Gastroesophageal sphincter (tissue), 4 donors: Measurements from ENCODE around the gene CD200R1. TPM values are rescaled to one million over a fixed set of nuclear protein-coding genes. Genes with fewer than 3 reads are reported as not detected.

ENCODE experiments used
- ATAC-seq: fragments of 150-250 bp; one replicate; pipeline ENCODE4 v1.9.1; 2016; ENCODE audit warnings: mild to moderate bottlenecking, moderate library complexity
- H3K27ac ChIP-seq, 4 donors: fragments of 200-600 bp; sonication (generic) in 3 of 4; 1 replicate in 3 of 4; 2 replicates in 1 of 4; pipeline ENCODE4 v1.5.1; 2016 to 2019
- H3K27me3 ChIP-seq: fragments of 200-600 bp; sonication (generic); one replicate; pipeline ENCODE4 v1.5.1; 2019
- H3K36me3 ChIP-seq, 2 donors: fragments of 200-600 bp; sonication (generic); one replicate each; pipeline ENCODE4 v1.5.1; 2019; ENCODE audit warnings: control low read depth in 1 of 2
- H3K4me1 ChIP-seq, 3 donors: fragments of 200-600 bp; sonication (generic); 1 replicate in 2 of 3; 2 replicates in 1 of 3; pipeline ENCODE4 v1.5.1; 2016 to 2019; ENCODE audit warnings: control low read depth in 2 of 3
- H3K4me3 ChIP-seq, 2 donors: fragments of 200-600 bp; sonication (generic); one replicate each; pipeline ENCODE4 v1.5.1; 2019; ENCODE audit warnings: mild to moderate bottlenecking in 1 of 2, moderate library complexity in 1 of 2
- H3K9me3 ChIP-seq, 3 donors: fragments of 200-600 bp; sonication (generic); one replicate each; pipeline ENCODE4 v1.5.1; 2017 to 2019; ENCODE audit warnings: control low read depth in 2 of 3
- CTCF ChIP-seq, 4 experiments: fragments of 200-600 bp in 2 of 4; fragments of 450-650 bp in 2 of 4; sonication (generic) in 1 of 4; IDR thresholded peaks; one replicate each; pipeline ENCODE4 v1.5.1; 2017 to 2019; ENCODE audit warnings: antibody characterized with exemption in 4 of 4, mild to moderate bottlenecking in 2 of 4, moderate library complexity in 2 of 4
- EP300 ChIP-seq: sonication (generic); formaldehyde crosslinking; IDR thresholded peaks from one replicate; pipeline ENCODE4 v1.6.1; 2017; ENCODE audit warnings: antibody characterized with exemption, mild to moderate bottlenecking
- POLR2A ChIP-seq, 2 donors: fragments of 450-650 bp; IDR thresholded peaks; one replicate each; pipeline ENCODE4 v1.6.1; 2017; ENCODE audit warnings: antibody characterized with exemption in 2 of 2, mild to moderate bottlenecking in 2 of 2, moderate library complexity in 1 of 2
- POLR2AphosphoS5 ChIP-seq: sonication (generic); formaldehyde crosslinking; IDR thresholded peaks from one replicate; pipeline ENCODE4 v1.6.1; 2017; ENCODE audit warnings: antibody characterized with exemption
- WGBS, 2 donors: methylation state at CpG; one replicate each; pipeline ENCODE4 v1.1.5; 2018; ENCODE audit warnings: low coverage in 1 of 2; 5-methylcytosine and 5-hydroxymethylcytosine counted together
- total RNA-seq, 4 donors: library from RNA; depleted of rRNA; stranded (reverse); fragments of >200 nt; gene quantifications; one replicate each; pipeline ENCODE4 v1.1.0, GENCODE V29; 2016

The CD200R1 gene
- total RNA-seq, 4 donors from 2014 or later: 0.78 to 4.9 (median 1.8) TPM

DNA sequence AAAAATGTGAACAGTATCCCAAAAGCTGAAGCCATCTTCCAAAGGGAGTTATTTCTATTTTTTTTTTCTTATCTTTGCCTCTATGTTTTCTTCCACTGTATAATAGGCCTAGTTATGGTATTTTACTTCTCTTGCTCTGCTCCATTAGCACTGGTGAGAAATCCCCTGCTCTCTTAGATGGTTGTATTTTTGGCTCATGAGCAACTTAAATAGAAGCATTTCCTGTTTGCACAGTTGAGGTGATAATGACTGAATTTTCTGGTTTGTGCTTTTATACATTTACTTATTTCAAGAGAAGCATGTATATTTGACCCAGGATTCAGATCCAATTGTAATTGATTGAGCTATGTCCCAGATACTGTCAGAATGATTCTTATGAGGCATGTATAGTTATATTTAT is 66.7 kb downstream of the CD200R1 start:
- peaks cover 0 to 9% (median 0%) of the 10 kb centered on the region in 3 donors for H3K9me3 ChIP-seq
- ATAC-seq: no peak
- H3K4me3 ChIP-seq: no peak overlapping the region
- no peaks in the 10 kb centered on the region for H3K36me3 ChIP-seq
- H3K27me3 ChIP-seq: no peaks in the 10 kb centered on the region
- TF ChIP-seq EP300: no peak
- TF ChIP-seq POLR2A (IDR thresholded peaks at IDR 0.05): no peak
- no peak for TF ChIP-seq POLR2AphosphoS5
- no peak for TF ChIP-seq CTCF (IDR thresholded peaks at IDR 0.05)
- no peak overlapping the region for H3K27ac ChIP-seq
- H3K4me1 ChIP-seq: no peaks in the 10 kb centered on the region

DNA sequence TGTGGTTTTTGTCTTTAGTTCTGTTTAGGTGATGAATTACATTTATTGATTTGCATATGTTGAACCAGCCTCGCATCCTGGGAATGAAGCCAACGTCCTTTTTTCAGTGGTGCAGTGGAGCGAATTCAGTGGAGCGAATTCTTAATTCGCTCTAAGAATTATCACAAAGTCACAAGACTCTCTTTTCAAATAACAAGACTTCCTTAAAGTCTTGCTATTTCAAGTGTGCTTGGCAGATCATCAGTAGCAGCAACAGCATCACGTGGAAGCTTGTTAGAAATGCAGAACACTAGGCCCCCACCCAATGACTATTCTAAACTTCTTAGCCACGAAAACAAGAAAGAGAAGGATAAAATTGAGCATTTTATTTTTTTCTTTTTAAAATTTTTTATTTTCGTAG is 70.1 kb downstream of the CD200R1 start:
- TF ChIP-seq POLR2A (IDR thresholded peaks at IDR 0.05) (no peak), POLR2AphosphoS5 (no peak), EP300 (no peak), CTCF (IDR thresholded peaks at IDR 0.05) (no peak)
- 72 to 83% methylated on average over 5 to 8 of the region's 8 CpGs for WGBS, 2 donors
- Histone ChIP-seq H3K4me1 (no peaks in the 10 kb centered on the region), H3K27me3 (no peaks in the 10 kb centered on the region), H3K4me3 (no peak overlapping the region), H3K36me3 (no peaks in the 10 kb centered on the region), H3K9me3 (peaks cover 0 to 17% (median 0%) of the 10 kb centered on the region in 3 donors), H3K27ac (no peak overlapping the region)
- no peak for ATAC-seq

DNA sequence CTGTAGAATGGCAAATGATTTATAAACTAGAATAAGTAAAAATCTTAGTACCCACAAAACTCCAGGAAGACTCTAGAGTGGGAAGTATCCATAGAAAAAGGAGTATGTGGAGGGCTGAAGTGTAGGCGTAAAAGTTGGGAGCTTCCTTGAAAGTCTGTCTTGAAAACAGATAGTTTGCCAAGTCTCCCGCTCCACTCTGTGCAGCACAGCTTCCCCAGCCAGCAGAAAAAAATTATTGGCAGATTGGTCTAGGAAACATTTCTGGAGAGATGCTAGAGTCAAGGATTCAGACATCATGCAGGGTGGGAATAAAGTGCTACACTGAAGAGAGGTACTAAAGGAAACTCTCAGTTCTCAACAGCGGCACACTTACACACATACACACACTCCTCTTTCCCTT is 74.8 kb downstream of the CD200R1 start:
- ATAC-seq: no peak
- Histone ChIP-seq H3K9me3 (peaks cover 0 to 17% (median 0%) of the 10 kb centered on the region in 3 donors), H3K4me1 (no peaks in the 10 kb centered on the region), H3K27ac (no peak overlapping the region), H3K4me3 (no peak overlapping the region), H3K36me3 (no peaks in the 10 kb centered on the region), H3K27me3 (no peaks in the 10 kb centered on the region)
- TF ChIP-seq POLR2A (IDR thresholded peaks at IDR 0.05) (no peak), EP300 (no peak), CTCF (IDR thresholded peaks at IDR 0.05) (no peak), POLR2AphosphoS5 (no peak)
- WGBS, 2 donors: 37% methylated on average over 3 of the region's 3 CpGs

DNA sequence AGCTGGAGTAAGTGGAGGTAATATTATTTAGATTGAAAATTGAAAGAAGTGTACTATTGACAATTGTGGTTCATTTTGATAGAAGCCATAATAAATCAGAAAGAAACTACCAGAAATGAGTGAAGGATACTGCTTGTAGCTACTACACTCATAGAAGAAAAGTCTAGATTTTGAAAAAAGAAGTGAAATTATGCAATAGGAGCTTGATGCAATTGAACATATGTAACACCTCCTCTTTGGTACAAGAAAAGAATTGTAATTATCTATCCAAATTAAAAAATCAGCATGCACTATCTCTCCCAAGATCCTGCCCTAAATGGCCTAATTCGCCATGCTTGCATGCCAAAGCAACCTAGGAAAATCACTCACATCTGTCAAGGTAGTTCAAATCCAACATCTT is 77.1 kb downstream of the CD200R1 start:
- TF ChIP-seq EP300 (no peak), POLR2AphosphoS5 (no peak), POLR2A (IDR thresholded peaks at IDR 0.05) (no peak), CTCF (IDR thresholded peaks at IDR 0.05) (no peak)
- Histone ChIP-seq H3K27ac (no peak overlapping the region), H3K4me1 (no peaks in the 10 kb centered on the region), H3K9me3 (peaks cover 0 to 3% (median 0%) of the 10 kb centered on the region in 3 donors), H3K36me3 (no peaks in the 10 kb centered on the region), H3K27me3 (no peaks in the 10 kb centered on the region), H3K4me3 (no peak overlapping the region)
- WGBS, 2 donors: 80 to 87% methylated on average over 1 of the region's 1 CpG
- no peak for ATAC-seq

DNA sequence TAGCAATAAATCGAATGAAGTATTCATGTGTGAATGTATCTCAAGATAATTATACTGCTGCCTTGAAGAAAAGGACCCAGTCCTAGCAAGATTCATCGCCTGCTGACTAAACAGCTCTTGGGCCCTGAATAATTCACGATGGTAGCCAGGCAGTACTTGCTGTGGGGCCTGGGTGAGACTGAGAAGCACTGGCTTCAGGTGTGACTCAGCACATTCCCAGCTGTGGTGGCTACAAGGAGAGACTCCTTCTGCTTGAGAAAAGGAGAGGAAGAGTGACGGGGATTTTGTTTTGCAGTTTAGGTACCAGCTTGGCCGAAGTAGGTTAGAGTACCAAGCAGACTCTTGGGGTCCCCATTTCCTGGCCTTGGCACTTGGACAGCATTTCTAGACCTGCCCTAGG is 80.6 kb downstream of the CD200R1 start:
- no peaks in the 10 kb centered on the region for H3K27me3 ChIP-seq
- 71 to 89% methylated on average over 4 of the region's 5 CpGs for WGBS, 2 donors

More for the DNA sequence above, 80.6 kb downstream of the CD200R1 start:
- Histone ChIP-seq H3K4me1 (no peaks in the 10 kb centered on the region), H3K27ac (no peak overlapping the region), H3K4me3 (no peak overlapping the region), H3K36me3 (no peaks in the 10 kb centered on the region), H3K9me3 (no peaks in the 10 kb centered on the region)
- no peak for ATAC-seq
- TF ChIP-seq EP300: no peak
- no peak for TF ChIP-seq CTCF (IDR thresholded peaks at IDR 0.05)
- no peak for TF ChIP-seq POLR2A (IDR thresholded peaks at IDR 0.05)
- TF ChIP-seq POLR2AphosphoS5: no peak
